WTC11 (cell line): ENCODE data around the gene IFNGR2. TPM values are rescaled to one million over a fixed set of nuclear protein-coding genes. Genes with fewer than 3 reads are reported as not detected.

Experiments used
- ATAC-seq: fragments of 200-7000 bp; cut with Tn5 transposase; 2 replicates; pipeline ENCODE4 v1.10.0; 2021; ENCODE audit warnings: mild to moderate bottlenecking, moderate library complexity
- CTCF ChIA-PET: fragments of 300-600 bp; sonication (Branson Sonifier 250); formaldehyde crosslinking; loops from one replicate; lab custom pipeline; 2021; ENCODE audit warnings: antibody characterized with exemption; lab: Charles Lee
- POLR2A ChIA-PET: fragments of 350-600 bp; sonication (Branson Sonifier 250); formaldehyde crosslinking; loops from one replicate; lab custom pipeline; 2021; ENCODE audit warnings: antibody characterized with exemption; lab: Charles Lee
- DNase-seq: peaks from one replicate; pipeline ENCODE4 v3.0.0; 2021; ENCODE audit warnings: low spot score
- H3K27ac Mint-ChIP-seq: 2 replicates; pipeline ENCODE4 v1.8.0; 2021; ENCODE audit warnings: mixed read lengths
- H3K27me3 Mint-ChIP-seq: 2 replicates; pipeline ENCODE4 v1.8.0; 2021; ENCODE audit warnings: low read depth, mild to moderate bottlenecking, moderate library complexity, mixed read lengths
- H3K36me3 Mint-ChIP-seq: 2 replicates; pipeline ENCODE4 v1.8.0; 2021; ENCODE audit warnings: mixed read lengths
- H3K4me1 Mint-ChIP-seq: 2 replicates; pipeline ENCODE4 v1.8.0; 2022; ENCODE audit warnings: mixed read lengths
- H3K4me3 Mint-ChIP-seq: 2 replicates; pipeline ENCODE4 v1.8.0; 2021; ENCODE audit warnings: mild to moderate bottlenecking, moderate library complexity, mixed read lengths
- H3K9me3 Mint-ChIP-seq: 2 replicates; pipeline ENCODE4 v1.8.0; 2021; ENCODE audit warnings: mixed read lengths
- ARID4B ChIP-seq: sonication (generic); formaldehyde crosslinking; IDR thresholded peaks from 2 replicates; pipeline ENCODE4 v1.8.0; 2023; ENCODE audit warnings: missing genetic modification reagents, mild to moderate bottlenecking, borderline replicate concordance
- ATF3 ChIP-seq: sonication (generic); formaldehyde crosslinking; conservative IDR thresholded peaks from 2 replicates; pipeline ENCODE4 v1.8.1; 2022; ENCODE audit warnings: mild to moderate bottlenecking, missing genetic modification reagents
- EMX1 ChIP-seq: fragments of 250-450 bp; sonication (Bioruptor Pico); IDR thresholded peaks from 2 replicates; pipeline ENCODE4 v1.8.0; 2021; ENCODE audit warnings: mild to moderate bottlenecking
- ERG ChIP-seq: fragments of 250-450 bp; sonication (Bioruptor Pico); IDR thresholded peaks from 2 replicates; pipeline ENCODE4 v1.8.0; 2021; ENCODE audit warnings: mild to moderate bottlenecking
- ETV6 ChIP-seq: sonication (generic); formaldehyde crosslinking; IDR thresholded peaks from 2 replicates; pipeline ENCODE4 v1.8.1; 2022; ENCODE audit warnings: mild to moderate bottlenecking, missing genetic modification reagents
- FOXP1 ChIP-seq: sonication (generic); formaldehyde crosslinking; IDR thresholded peaks from 2 replicates; pipeline ENCODE4 v1.8.0; 2022; ENCODE audit warnings: missing genetic modification reagents, mild to moderate bottlenecking, moderate library complexity, borderline replicate concordance
- GABPB1 ChIP-seq: sonication (generic); formaldehyde crosslinking; IDR thresholded peaks from 2 replicates; pipeline ENCODE4 v1.8.1; 2023; ENCODE audit warnings: mild to moderate bottlenecking, missing genetic modification reagents
- MXD4 ChIP-seq: fragments of 250-450 bp; sonication (Bioruptor Pico); IDR thresholded peaks from 2 replicates; pipeline ENCODE4 v1.8.0; 2021; ENCODE audit warnings: mild to moderate bottlenecking, moderate library complexity, borderline replicate concordance
- MYBL2 ChIP-seq: sonication (generic); formaldehyde crosslinking; IDR thresholded peaks from 2 replicates; pipeline ENCODE4 v1.8.1; 2023; ENCODE audit warnings: mild to moderate bottlenecking, moderate library complexity, missing genetic modification reagents
- NR1H2 ChIP-seq: sonication (generic); formaldehyde crosslinking; IDR thresholded peaks from 2 replicates; pipeline ENCODE4 v1.9.0; 2021; ENCODE audit warnings: mild to moderate bottlenecking, moderate library complexity, missing genetic modification reagents
- RORB ChIP-seq: fragments of 250-450 bp; sonication (Bioruptor Pico); IDR thresholded peaks from 2 replicates; pipeline ENCODE4 v1.9.0; 2021; ENCODE audit warnings: mild to moderate bottlenecking
- SP1 ChIP-seq: sonication (generic); formaldehyde crosslinking; conservative IDR thresholded peaks from 2 replicates; pipeline ENCODE4 v1.8.1; 2022; ENCODE audit warnings: missing genetic modification reagents
- ZNF219 ChIP-seq: sonication (generic); formaldehyde crosslinking; IDR thresholded peaks from 2 replicates; pipeline ENCODE4 v1.8.0; 2023; ENCODE audit warnings: missing genetic modification reagents, mild to moderate bottlenecking, borderline replicate concordance
- ZNF232 ChIP-seq: sonication (generic); formaldehyde crosslinking; IDR thresholded peaks from 2 replicates; pipeline ENCODE4 v1.8.0; 2022; ENCODE audit warnings: mild to moderate bottlenecking, missing genetic modification reagents
- ZNF416 ChIP-seq: fragments of 250-450 bp; sonication (Bioruptor Pico); IDR thresholded peaks from 2 replicates; pipeline ENCODE4 v1.9.0; 2021; ENCODE audit warnings: mild to moderate bottlenecking, inconsistent platforms
- ZNF425 ChIP-seq: fragments of 250-450 bp; sonication (Bioruptor Pico); conservative IDR thresholded peaks from 2 replicates; pipeline ENCODE4 v1.9.0; 2021; ENCODE audit warnings: mild to moderate bottlenecking
- total RNA-seq: library from RNA; stranded (reverse); gene quantifications from 3 replicates; pipeline ENCODE4 v1.2.3, GENCODE V29; 2021

Gene IFNGR2
- total RNA-seq, 1 experiment from 2014 or later, result 34.1 TPM

GRCh38 chr21:33394260-33394659 is 9.0 kb upstream of the IFNGR2 start:
- Mint-ChIP-seq H3K9me3 (no peaks in the 10 kb centered on the region), H3K4me3 (no peak overlapping the region), H3K36me3 (no peaks in the 10 kb centered on the region), H3K27ac (no peak overlapping the region), H3K27me3 (no peaks in the 10 kb centered on the region), H3K4me1 (peaks cover 7% of the 10 kb centered on the region)
- ATAC-seq, result no peak
- POLR2A ChIA-PET, result no interaction called here
- CTCF ChIA-PET, result interaction anchor here (0.7 to 1.5 kb wide), 2 partner anchors 9 to 85 kb away, joined by 4 read pairs; partner anchors contain the start of gene TMEM50B
- no peak for DNase-seq
- TF ChIP-seq GABPB1 (CRISPR knock-in tag) (peak; percentile 13; the same call in 1 of the 2 replicates), MYBL2 (CRISPR knock-in tag) (no peak)

GRCh38 chr21:33395891-33396331 is 7.3 kb upstream of the IFNGR2 start:
- Mint-ChIP-seq H3K27me3 (no peaks in the 10 kb centered on the region), H3K36me3 (no peaks in the 10 kb centered on the region), H3K4me1 (peaks cover 7% of the 10 kb centered on the region), H3K9me3 (no peaks in the 10 kb centered on the region), H3K27ac (no peak overlapping the region), H3K4me3 (no peak overlapping the region)
- CTCF ChIA-PET, result interaction anchor here (0.5 to 1.2 kb wide), 4 partner anchors 10 to 500 kb away, joined by 3 to 5 read pairs (median 4); no protein-coding TSS in a partner anchor
- DNase-seq, result no peak
- POLR2A ChIA-PET, result no interaction called here
- no peak for ATAC-seq
- TF ChIP-seq SP1 (no peak), ZNF425 (CRISPR knock-in tag) (no peak), RORB (CRISPR knock-in tag) (no peak), ETV6 (CRISPR knock-in tag) (no peak), ERG (no peak), ARID4B (CRISPR knock-in tag) (no peak), NR1H2 (CRISPR knock-in tag) (no peak)

GRCh38 chr21:33396436-33396835 is 6.8 kb upstream of the IFNGR2 start:
- no peaks in the 10 kb centered on the region for H3K36me3 Mint-ChIP-seq
- H3K4me3 Mint-ChIP-seq, result no peak overlapping the region
- H3K9me3 Mint-ChIP-seq, result no peaks in the 10 kb centered on the region
- DNase-seq (no peak), ATAC-seq (no peak)
- H3K27ac Mint-ChIP-seq, result no peak overlapping the region
- H3K4me1 Mint-ChIP-seq, result peaks cover 7% of the 10 kb centered on the region
- no peaks in the 10 kb centered on the region for H3K27me3 Mint-ChIP-seq
- CTCF ChIA-PET, result interaction anchor here (0.5 to 1.2 kb wide), 4 partner anchors 10 to 501 kb away, joined by 3 to 5 read pairs (median 4); no protein-coding TSS in a partner anchor
- POLR2A ChIA-PET, result no interaction called here
- TF ChIP-seq ZNF416 (CRISPR knock-in tag), result no peak
- no peak for TF ChIP-seq EMX1
- no peak for TF ChIP-seq ZNF219

- Mint-ChIP-seq H3K4me3 (no peak overlapping the region), H3K9me3 (no peaks in the 10 kb centered on the region), H3K27me3 (no peaks in the 10 kb centered on the region), H3K27ac (no peak overlapping the region), H3K4me1 (peaks cover 9% of the 10 kb centered on the region), H3K36me3 (no peaks in the 10 kb centered on the region)
- POLR2A ChIA-PET, result no interaction called here
- CTCF ChIA-PET, result interaction anchor here (1.2 kb wide), 2 partner anchors 11 to 36 kb away, joined by 4 to 5 read pairs; no protein-coding TSS in a partner anchor
- TF ChIP-seq ATF3 (CRISPR knock-in tag), result no peak
- no peak for TF ChIP-seq FOXP1
- TF ChIP-seq MXD4 (CRISPR knock-in tag), result no peak
- no peak for TF ChIP-seq ZNF232 (CRISPR knock-in tag)
- ATAC-seq, result no peak
- no peak for DNase-seq
These were observed 6.3 kb upstream of the IFNGR2 start for GRCh38 chr21:33396951-33397350.
